Liver (tissue), 9 donors: ENCODE results near the gene KRT6B. TPM values are rescaled to one million over a fixed set of nuclear protein-coding genes. Genes with fewer than 3 reads are reported as not detected.

ENCODE experiments used
- DNase-seq: peaks from one replicate; pipeline ENCODE4 v3.0.0-alpha.2; 2017; ENCODE audit warnings: low spot score
- H3K27ac ChIP-seq, 2 donors: one replicate each; pipeline ENCODE4 v1.7.0; 2013; ENCODE audit warnings: inconsistent platforms in 2 of 2, low read length in 2 of 2, control low read depth in 1 of 2, low read depth in 1 of 2, mild to moderate bottlenecking in 1 of 2
- H3K27me3 ChIP-seq, 4 donors: one replicate each; pipeline versions ENCODE4 v1.6.1 to v1.7.0; 2013; ENCODE audit warnings: low read length in 3 of 4, inconsistent platforms in 1 of 4, mild to moderate bottlenecking in 1 of 4, moderate library complexity in 1 of 4; ENCODE audit not compliant: control insufficient read depth in 4 of 4, insufficient read depth in 4 of 4
- H3K36me3 ChIP-seq, 4 donors: one replicate each; pipeline versions ENCODE4 v1.6.1 to v1.7.0; 2013; ENCODE audit warnings: low read length in 3 of 4, mild to moderate bottlenecking in 3 of 4, low read depth in 1 of 4, moderate library complexity in 1 of 4; ENCODE audit not compliant: control insufficient read depth in 4 of 4, insufficient read depth in 3 of 4
- H3K4me1 ChIP-seq, 4 donors: one replicate each; pipeline versions ENCODE4 v1.6.1 to v1.7.0; 2013; ENCODE audit warnings: low read length in 3 of 4, mild to moderate bottlenecking in 3 of 4, moderate library complexity in 1 of 4; ENCODE audit not compliant: control insufficient read depth in 4 of 4, insufficient read depth in 4 of 4
- H3K4me3 ChIP-seq, 3 donors: one replicate each; pipeline versions ENCODE4 v1.6.1 to v1.7.0; 2013; ENCODE audit warnings: low read length in 3 of 3, control low read depth in 1 of 3, low read depth in 1 of 3, mild to moderate bottlenecking in 1 of 3
- H3K9ac ChIP-seq, 2 donors: one replicate each; pipeline ENCODE4 v1.7.0; 2013; ENCODE audit warnings: low read length in 2 of 2, mild to moderate bottlenecking in 2 of 2, moderate library complexity in 2 of 2, control low read depth in 1 of 2, low read depth in 1 of 2
- H3K9me3 ChIP-seq, 4 donors: one replicate each; pipeline versions ENCODE4 v1.6.1 to v1.7.0; 2013; ENCODE audit warnings: low read length in 3 of 4; ENCODE audit not compliant: control insufficient read depth in 4 of 4
- ATF3 ChIP-seq: IDR thresholded peaks from 2 replicates; pipeline ENCODE4 v1.6.1; 2016; ENCODE audit warnings: antibody characterized with exemption
- FOXA1 ChIP-seq: IDR thresholded peaks from 2 replicates; pipeline ENCODE4 v1.6.1; 2016; ENCODE audit warnings: antibody characterized with exemption
- FOXA2 ChIP-seq: IDR thresholded peaks from 2 replicates; pipeline ENCODE4 v1.6.1; 2016; ENCODE audit warnings: antibody characterized with exemption
- GABPA ChIP-seq, 2 donors: IDR thresholded peaks in 1 of 2; conservative IDR thresholded peaks in 1 of 2; 2 replicates each; pipeline ENCODE4 v1.6.1; 2016; ENCODE audit warnings: antibody characterized with exemption in 2 of 2, mild to moderate bottlenecking in 1 of 2, moderate library complexity in 1 of 2
- HNF4A ChIP-seq, 2 donors: conservative IDR thresholded peaks; 2 replicates each; pipeline ENCODE4 v1.6.1; 2016; ENCODE audit warnings: antibody characterized with exemption in 2 of 2, mild to moderate bottlenecking in 2 of 2
- JUND ChIP-seq, 2 donors: IDR thresholded peaks; 2 replicates each; pipeline ENCODE4 v1.6.1; 2016; ENCODE audit warnings: antibody characterized with exemption in 2 of 2
- RAD21 ChIP-seq, 2 donors: IDR thresholded peaks; 2 replicates each; pipeline ENCODE4 v1.6.1; 2016; ENCODE audit warnings: antibody characterized with exemption in 2 of 2, mild to moderate bottlenecking in 2 of 2
- REST ChIP-seq: IDR thresholded peaks from 2 replicates; pipeline ENCODE4 v1.6.1; 2016; ENCODE audit warnings: antibody characterized with exemption, mild to moderate bottlenecking
- RXRA ChIP-seq, 2 donors: IDR thresholded peaks; 2 replicates each; pipeline ENCODE4 v1.6.1; 2017 to 2018; ENCODE audit warnings: antibody characterized with exemption in 2 of 2, mild to moderate bottlenecking in 1 of 2
- SP1 ChIP-seq: IDR thresholded peaks from 2 replicates; pipeline ENCODE4 v1.6.1; 2018; ENCODE audit warnings: antibody characterized with exemption, mild to moderate bottlenecking
- TAF1 ChIP-seq: conservative IDR thresholded peaks from 2 replicates; pipeline ENCODE4 v1.6.1; 2016; ENCODE audit warnings: antibody characterized with exemption, mild to moderate bottlenecking
- YY1 ChIP-seq: IDR thresholded peaks from 2 replicates; pipeline ENCODE4 v1.6.1; 2016; ENCODE audit warnings: antibody characterized with exemption, mild to moderate bottlenecking
- WGBS: extraction: QIAGEN DNeasy Blood & Tissue Kit; methylation state at CpG from one replicate; pipeline ENCODE4 v1.1.7; 2013; 5-methylcytosine and 5-hydroxymethylcytosine counted together
- polyA plus RNA-seq, 2 donors: library from polyadenylated mRNA; stranded (reverse) in 1 of 2; unstranded in 1 of 2; fragments of 200-250 nt in 1 of 2; fragments of >200 nt in 1 of 2; fragmentation: Nextera tagmentation in 1 of 2; extraction: Ambion mirVana in 1 of 2; gene quantifications; one replicate each; pipeline versions ENCODE4 v1.2.1 to v1.2.3, GENCODE V29; 2013 to 2015
- total RNA-seq, 2 donors: library from RNA; depleted of rRNA; stranded (reverse); fragments of >200 nt; gene quantifications; one replicate each; pipeline ENCODE4 v1.2.3, GENCODE V29; 2014
- TF ChIP-seq, protein P1 (sequence below): fragments of 150-350 bp; IDR thresholded peaks from 2 replicates; pipeline ENCODE4 v1.5.1; 2017; ENCODE audit warnings: improper control_type of control experiment, low read depth, low read length; ENCODE audit not compliant: missing input control
- donor health status: healthy.
- donor health status: healthy.
- donor health status: healthy.
- donor health status: healthy.
- donor health status: healthy.

KRT6B gene
- total and polyA plus RNA-seq, 4 donors: 0.23 TPM; not detected in 3

DNA sequence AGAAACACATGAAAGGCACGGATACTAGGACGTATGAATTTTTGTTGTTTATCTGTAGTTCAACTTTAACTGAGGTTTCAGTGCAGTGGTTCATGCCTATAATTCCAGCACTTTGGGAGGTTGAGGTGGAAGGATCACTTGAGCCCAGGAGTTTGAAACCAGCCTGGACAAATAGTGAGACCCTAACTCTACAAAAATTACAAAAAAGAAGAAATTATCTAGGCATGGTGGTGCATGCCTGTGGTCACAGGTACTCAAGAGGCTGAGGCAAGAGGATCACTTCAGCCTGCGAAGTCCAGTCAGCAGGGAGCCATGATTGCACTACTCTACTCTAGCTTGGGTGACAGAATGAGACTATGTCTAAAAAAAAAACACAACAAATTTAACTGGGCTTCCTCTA is 8.0 kb downstream of the KRT6B start:
- no peak for DNase-seq
- H3K4me3 ChIP-seq: no peak overlapping the region
- no peak overlapping the region for H3K27ac ChIP-seq
- no peaks in the 10 kb centered on the region for H3K36me3 ChIP-seq
- H3K27me3 ChIP-seq: peaks cover 0 to 8% (median 0%) of the 10 kb centered on the region in 4 donors
- H3K9ac ChIP-seq: no peak overlapping the region
- WGBS: 91% methylated on average over 3 of the region's 3 CpGs
- H3K4me1 ChIP-seq: no peaks in the 10 kb centered on the region
- TF ChIP-seq RAD21 (IDR thresholded peaks at IDR 0.05) (no peak), TAF1 (no peak), ATF3 (no peak), HNF4A (conservative IDR thresholded peaks at IDR 0.05) (no peak), REST (no peak), RXRA (IDR thresholded peaks at IDR 0.05) (no peak), JUND (IDR thresholded peaks at IDR 0.05) (no peak), YY1 (no peak), SP1 (no peak)
- TF ChIP-seq, protein P1, sequence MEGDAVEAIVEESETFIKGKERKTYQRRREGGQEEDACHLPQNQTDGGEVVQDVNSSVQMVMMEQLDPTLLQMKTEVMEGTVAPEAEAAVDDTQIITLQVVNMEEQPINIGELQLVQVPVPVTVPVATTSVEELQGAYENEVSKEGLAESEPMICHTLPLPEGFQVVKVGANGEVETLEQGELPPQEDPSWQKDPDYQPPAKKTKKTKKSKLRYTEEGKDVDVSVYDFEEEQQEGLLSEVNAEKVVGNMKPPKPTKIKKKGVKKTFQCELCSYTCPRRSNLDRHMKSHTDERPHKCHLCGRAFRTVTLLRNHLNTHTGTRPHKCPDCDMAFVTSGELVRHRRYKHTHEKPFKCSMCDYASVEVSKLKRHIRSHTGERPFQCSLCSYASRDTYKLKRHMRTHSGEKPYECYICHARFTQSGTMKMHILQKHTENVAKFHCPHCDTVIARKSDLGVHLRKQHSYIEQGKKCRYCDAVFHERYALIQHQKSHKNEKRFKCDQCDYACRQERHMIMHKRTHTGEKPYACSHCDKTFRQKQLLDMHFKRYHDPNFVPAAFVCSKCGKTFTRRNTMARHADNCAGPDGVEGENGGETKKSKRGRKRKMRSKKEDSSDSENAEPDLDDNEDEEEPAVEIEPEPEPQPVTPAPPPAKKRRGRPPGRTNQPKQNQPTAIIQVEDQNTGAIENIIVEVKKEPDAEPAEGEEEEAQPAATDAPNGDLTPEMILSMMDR: no peak
- H3K9me3 ChIP-seq: no peaks in the 10 kb centered on the region

DNA sequence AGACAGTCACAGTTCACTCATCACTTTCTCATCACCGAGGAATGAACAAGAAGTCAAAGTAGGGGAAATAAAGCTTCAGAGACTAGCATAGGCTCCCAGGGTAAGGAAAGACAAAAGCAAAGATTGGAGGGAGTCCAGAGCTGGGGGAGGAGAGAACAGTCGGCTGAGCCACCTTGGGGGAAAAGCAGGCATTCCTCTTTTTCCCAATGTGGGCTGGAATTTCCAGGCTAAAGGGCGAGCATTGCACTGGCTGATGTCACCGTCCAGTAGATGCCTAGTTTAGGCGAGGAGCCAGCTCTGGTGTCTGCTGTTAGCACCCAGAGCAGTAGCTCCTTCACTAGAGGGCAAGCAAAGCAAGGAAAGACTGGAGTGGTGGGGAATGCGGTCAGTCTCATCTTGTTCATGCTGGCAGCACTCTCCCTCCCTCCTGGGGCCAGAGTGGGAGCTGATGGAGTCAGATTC is 9.3 kb downstream of the KRT6B start:
- H3K27ac ChIP-seq: no peak overlapping the region
- no peak overlapping the region for H3K4me3 ChIP-seq
- no peak for DNase-seq
- WGBS: 36% methylated on average over 6 of the region's 6 CpGs
- peaks cover 0 to 8% (median 0%) of the 10 kb centered on the region in 4 donors for H3K27me3 ChIP-seq
- no peaks in the 10 kb centered on the region for H3K36me3 ChIP-seq
- H3K9me3 ChIP-seq: no peaks in the 10 kb centered on the region
- no peaks in the 10 kb centered on the region for H3K4me1 ChIP-seq
- TF ChIP-seq FOXA1 (no peak), GABPA (IDR thresholded peaks at IDR 0.05 in 1 of 2, conservative IDR thresholded peaks at IDR 0.05 in 1 of 2) (no peak), ATF3 (no peak), SP1 (no peak), RAD21 (IDR thresholded peaks at IDR 0.05) (no peak), FOXA2 (no peak), TAF1 (no peak), JUND (IDR thresholded peaks at IDR 0.05) (no peak), YY1 (no peak)
- H3K9ac ChIP-seq: no peak overlapping the region
